HG02678 (cell line): ENCODE data around the gene GLRX.
"Not testable (repeated sequence)": the region's sequence is repeated elsewhere in the genome, so short reads cannot be mapped to it uniquely, and the experiment has no call there.

Experiments
- ATAC-seq: cut with Tn5 transposase; IDR thresholded peaks from one replicate; pipeline ENCODE4 v1.9.1; 2021; ENCODE audit warnings: mild to moderate bottlenecking, moderate library complexity; ENCODE audit not compliant: unreplicated experiment

GLRX gene

DNA sequence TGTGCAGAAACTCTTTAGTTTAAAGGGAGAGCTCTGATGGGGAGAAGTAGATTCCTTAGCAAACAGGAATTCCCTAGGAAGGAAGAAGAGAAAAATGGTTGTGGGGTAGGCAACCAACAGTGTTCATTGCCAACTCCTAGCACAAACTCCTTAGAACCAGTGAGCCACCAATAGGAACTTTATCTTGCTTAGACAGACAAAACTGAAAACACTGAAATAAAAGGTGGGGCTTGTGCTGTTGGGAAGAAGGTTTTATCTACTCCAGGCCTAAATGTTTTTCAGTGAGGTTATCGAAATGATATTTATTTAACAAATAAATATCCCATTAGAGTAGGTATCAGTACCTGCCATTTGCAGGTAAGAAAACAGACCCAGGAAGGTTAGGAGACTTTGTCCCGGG is 7.7 kb upstream of the GLRX start:
- no peak for ATAC-seq

DNA sequence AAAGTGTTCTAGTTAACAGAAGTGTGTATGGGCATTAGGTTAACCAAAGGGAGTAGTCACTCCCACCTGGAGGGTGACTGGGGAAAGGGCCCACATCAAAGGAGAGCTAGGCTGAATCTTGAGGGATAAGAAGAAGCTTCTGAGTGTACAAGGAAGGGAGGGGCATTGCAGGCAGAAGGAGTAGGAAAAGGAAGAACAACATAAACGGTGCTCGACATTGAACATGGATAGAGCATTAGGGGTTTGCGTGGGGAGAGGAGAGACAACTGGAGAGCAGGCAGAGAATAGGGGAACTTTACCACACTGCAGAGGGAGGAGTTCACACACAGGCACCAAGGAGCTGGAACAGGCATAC is 5.3 kb upstream of the GLRX start:
- ATAC-seq = no peak

- no peak for ATAC-seq
Observed at GRCh38 chr5:95826949-95827891, 4.7 kb upstream of the GLRX start.

GRCh38 chr5:95825495-95825894 is 3.0 kb upstream of the GLRX start:
- no peak for ATAC-seq

- ATAC-seq = no peak
Observed at GRCh38 chr5:95824747-95825146, 2.2 kb upstream of the GLRX start.

DNA sequence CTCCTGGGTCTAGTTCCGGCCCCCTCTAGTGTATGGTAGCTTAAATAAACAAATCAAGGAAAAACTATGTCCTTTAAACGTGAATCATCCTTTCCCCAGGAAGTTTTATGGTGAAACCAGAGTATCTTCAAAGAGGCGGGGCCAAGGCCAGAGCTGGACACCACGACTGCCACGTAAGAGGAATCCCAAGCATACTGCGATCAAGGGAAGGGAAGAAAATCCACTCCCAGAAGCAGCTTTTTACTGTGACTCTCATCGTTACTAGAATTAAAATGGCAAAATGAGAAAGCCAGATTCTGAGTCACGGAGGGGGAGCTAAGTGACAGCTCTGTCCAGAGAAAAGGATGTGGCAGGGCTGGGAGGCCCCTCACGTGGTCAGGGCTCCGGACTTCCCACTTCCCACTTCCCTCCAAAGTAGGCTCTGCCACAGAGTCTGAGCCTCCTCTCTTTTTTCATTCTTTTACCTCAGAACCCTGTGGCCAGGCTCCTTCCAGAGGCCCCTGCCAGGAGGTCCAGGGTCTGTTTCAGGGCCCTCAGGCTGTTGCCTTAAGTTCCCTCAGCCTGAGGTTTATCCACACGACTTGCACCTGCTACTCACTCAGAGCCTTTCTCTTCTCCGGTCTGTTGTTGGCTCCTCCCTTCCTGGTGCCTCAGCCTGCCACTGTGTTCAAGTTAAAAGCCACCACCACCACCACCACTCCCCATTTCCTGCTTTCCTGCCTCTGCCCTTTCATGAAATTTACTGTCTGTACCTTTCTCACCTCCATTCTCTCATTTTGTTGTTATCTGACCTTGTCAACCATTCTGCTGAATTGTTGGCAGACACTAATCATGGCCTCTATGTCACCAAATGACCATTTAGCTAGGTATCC is 1.4 kb upstream of the GLRX start:
- ATAC-seq = peak; percentile 47

GRCh38 chr5:95823218-95823737 is 752 bp upstream of the GLRX start:
- ATAC-seq = no peak

- peak; percentile 42 for ATAC-seq
Observed at GRCh38 chr5:95822043-95822541, 434 bp downstream of the GLRX start.

DNA sequence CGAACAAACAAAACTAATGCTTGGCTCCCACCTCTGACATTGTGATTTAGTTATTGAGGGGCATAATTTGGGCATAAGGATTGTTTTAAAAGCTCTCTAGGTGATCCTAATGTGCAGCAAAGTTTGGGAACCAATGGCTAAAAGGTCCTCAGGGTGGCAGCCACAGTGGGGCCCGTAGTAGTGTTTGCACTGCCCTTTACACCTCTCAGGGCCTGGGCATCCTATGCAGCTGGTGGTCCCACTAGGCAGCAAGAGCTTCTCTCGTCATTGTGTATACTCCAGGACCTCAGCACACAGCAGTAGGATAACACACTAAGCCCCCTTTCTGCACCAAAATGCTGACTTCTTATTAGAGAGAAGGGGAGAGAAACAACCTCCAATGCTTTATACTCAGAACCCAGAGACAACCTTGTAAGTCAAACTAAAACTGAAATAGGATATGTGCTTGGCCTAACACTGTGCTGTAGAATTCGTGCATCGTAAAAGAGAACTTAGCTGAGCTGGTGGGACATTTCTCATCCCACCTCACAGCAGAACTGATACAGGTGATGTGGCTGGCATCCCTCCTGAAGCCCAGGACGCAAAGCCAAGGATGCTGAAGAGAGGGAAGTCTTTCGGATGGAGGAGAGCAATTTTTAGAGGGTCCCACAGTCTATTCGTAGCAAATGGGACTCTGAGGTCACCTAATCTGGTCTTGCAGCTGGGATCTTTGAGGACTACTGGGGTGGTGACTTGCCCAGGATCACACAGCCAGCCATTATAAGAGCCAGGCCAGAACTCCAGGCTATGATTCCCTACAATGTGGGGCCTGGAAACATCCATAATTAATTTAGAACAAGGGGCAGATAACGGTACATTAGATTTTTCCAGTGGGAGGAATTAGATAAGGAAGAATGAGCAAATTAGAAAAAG is 1.2 kb downstream of the GLRX start:
- ATAC-seq = no peak

DNA sequence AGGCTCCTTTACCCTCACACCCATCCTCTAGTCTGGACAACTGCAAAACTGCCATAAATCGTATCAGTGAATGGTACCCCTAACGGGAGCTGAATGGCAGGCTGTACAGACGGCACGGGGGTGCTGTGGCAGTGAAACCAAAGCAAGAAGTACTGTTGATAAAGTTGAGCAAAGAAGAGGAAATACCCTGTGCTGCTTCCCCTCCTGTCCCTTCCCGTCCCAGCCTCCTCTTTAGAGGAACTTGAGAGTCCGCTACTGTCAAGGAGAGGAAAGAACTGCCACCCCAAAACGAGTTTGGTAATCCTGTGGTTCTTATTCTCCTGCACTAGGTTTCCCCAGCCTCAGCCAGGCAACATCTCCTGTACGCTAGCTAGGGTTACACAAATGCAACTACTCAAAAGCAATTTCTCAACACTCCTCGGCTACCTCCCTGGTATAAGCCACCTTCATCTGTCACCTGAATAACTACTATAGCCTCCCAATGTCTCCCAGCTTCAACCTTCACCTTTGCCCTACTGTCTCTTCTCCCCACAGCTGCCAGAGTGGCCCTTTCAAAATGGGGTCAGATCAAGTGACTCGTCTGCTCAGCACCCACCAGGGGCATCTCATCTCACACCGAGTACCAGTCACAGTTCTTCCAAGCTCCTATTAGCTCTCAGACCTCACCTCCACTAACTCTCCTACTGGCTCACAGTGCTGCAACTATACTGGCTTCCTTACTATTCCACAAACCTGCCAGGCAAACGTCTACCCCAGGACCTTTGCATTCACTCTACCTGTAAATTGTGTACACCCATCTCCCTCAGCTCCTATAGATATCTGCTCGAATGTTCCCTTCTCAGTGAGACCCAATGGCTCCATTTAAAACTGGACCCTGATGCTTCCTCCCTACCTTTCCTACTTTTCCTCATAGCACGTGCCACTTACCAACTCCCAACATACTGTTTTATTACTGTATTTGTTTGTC is 4.1 kb downstream of the GLRX start:
- ATAC-seq = no peak

DNA sequence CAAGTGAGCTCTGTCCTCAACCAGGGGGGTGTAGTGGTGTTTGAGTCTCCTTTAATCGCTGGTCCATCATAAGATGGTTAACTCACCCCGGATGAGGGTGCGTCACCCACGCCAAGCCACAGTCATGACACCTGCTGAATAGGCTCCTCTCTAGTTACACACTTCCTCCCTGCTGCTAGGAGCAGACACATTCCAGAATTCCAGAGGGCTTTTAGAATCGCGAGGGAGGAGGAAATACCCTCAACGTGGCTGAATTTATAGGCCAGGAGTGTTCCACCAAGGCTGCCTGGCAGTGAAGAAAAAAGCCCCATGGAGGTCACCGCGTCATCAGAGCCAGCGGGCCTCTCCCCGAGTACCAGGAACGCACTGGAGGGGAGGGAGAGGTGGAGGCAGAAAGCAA is 5.1 kb downstream of the GLRX start:
- no peak for ATAC-seq

DNA sequence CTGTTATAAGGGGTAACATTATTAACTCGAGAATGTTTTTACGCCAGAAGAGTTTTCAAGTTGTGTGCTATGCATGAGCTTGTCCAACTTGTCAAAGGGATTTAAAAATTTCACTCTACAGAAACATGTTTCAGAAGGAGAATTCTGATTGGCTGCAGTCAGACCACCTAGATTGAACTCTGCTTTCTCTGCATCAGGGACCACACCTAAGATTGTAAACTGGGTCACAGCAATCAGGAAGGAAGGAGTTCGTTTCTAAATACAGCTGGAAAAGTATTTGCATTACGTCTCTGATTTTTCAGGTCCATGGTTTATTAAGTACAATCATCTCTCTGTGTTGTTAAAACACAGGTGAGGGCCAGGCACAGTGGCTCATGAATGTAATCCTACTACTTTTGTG is 5.8 kb downstream of the GLRX start:
- ATAC-seq = no peak

- no peak for ATAC-seq
Observed at GRCh38 chr5:95816341-95816740, 6.2 kb downstream of the GLRX start.

- ATAC-seq = no peak
Observed at GRCh38 chr5:95815155-95815729, 7.3 kb downstream of the GLRX start.

GRCh38 chr5:95813035-95813434 is 9.5 kb downstream of the GLRX start:
- ATAC-seq = not testable (repeated sequence)

- ATAC-seq = peak; percentile 41
Observed at GRCh38 chr5:95812074-95812471, 10.5 kb downstream of the GLRX start.

DNA sequence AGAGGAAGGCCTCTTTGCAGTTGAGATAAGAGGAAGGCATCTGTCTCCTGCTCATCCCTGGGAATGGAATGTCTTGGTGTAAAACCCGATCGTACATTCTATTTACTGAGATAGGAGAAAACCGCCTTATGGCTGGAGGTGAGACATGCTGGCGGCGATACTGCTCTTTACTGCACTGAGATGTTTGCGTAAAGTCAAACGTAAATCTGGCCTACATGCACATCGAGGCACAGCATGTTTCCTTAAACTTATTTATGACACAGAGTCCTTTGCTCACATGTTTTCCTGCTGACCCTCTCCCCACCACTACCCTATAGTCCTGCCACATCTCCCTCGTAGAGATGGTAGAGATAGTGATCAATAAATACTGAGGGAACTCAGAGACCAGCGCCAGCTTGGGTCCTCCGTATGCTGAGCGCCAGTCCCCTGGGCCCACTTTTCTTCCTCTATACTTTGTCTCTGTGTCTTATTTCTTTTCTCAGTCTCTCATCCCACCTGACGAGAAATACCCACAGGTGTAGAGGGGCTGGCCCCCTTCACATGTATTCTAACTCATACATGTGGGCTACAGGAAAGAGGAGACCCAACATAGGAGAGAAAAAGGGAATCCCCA is 11.0 kb downstream of the GLRX start:
- not testable (repeated sequence) for ATAC-seq

GRCh38 chr5:95811126-95811423 is 11.5 kb downstream of the GLRX start:
- not testable (repeated sequence) for ATAC-seq
